Measurements from ENCODE around the gene HEATR5A. TPM values are rescaled to one million over a fixed set of nuclear protein-coding genes. Genes with fewer than 3 reads are reported as not detected.
A peak's percentile ranks its signal among the peaks of the same experiment; 100 is the strongest.

HEATR5A gene
- total and polyA plus RNA-seq, 4 donors = 10.9 to 54.0 (median 28.9) TPM

DNA sequence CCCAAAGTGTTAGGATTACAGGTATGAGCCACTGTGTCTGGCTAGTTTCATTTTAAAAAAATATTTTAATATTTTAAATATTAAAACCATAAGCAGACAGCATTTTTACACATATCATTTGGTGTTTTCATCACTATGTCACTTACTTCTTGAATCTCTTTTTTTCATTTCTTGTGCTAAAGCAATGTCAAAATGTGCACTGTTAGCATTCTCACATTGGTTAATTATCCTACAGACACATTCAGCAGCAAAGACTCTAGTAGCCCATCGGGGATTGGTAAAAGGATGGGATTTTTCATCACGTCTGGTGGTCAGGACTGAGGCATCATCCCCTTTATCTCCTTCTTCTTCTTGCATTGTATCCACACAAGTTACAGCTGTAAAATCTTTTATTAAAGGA, 96.9 kb downstream of the HEATR5A start:
- no peak overlapping the region for H3K27ac ChIP-seq (ENCODE audit: low read depth in 1 of 2, low read length in 1 of 2)
- peaks cover 0 to 12% (median 5%) of the 10 kb centered on the region in 4 donors for H3K36me3 ChIP-seq (ENCODE audit: control insufficient read depth in 4 of 4, insufficient read depth in 4 of 4, low read length in 4 of 4)
- WGBS, 2 donors = 94 to 97% methylated on average over 2 of the region's 2 CpGs
- no peaks in the 10 kb centered on the region for H3K9me3 ChIP-seq (ENCODE audit: control insufficient read depth in 4 of 4, insufficient read depth in 3 of 4, low read length in 3 of 4)
- H3K4me1 ChIP-seq (ENCODE audit: control insufficient read depth in 5 of 5, insufficient read depth in 5 of 5, low read length in 5 of 5) = no peaks in the 10 kb centered on the region
- DNase-seq (no peak), ATAC-seq (ENCODE audit: insufficient read depth, low FRiP score) (no peak)
- no peak overlapping the region for H3K4me3 ChIP-seq
- no peak overlapping the region for H3K9ac ChIP-seq (ENCODE audit: insufficient read depth in 1 of 2, low read length in 2 of 2)
- no peaks in the 10 kb centered on the region for H3K27me3 ChIP-seq (ENCODE audit: control insufficient read depth in 3 of 3, insufficient read depth in 3 of 3, low read length in 2 of 3)
- TF ChIP-seq CTCF (IDR thresholded peaks at IDR 0.05; ENCODE audit: control extremely low read depth, extremely low read depth) = no peak

DNA sequence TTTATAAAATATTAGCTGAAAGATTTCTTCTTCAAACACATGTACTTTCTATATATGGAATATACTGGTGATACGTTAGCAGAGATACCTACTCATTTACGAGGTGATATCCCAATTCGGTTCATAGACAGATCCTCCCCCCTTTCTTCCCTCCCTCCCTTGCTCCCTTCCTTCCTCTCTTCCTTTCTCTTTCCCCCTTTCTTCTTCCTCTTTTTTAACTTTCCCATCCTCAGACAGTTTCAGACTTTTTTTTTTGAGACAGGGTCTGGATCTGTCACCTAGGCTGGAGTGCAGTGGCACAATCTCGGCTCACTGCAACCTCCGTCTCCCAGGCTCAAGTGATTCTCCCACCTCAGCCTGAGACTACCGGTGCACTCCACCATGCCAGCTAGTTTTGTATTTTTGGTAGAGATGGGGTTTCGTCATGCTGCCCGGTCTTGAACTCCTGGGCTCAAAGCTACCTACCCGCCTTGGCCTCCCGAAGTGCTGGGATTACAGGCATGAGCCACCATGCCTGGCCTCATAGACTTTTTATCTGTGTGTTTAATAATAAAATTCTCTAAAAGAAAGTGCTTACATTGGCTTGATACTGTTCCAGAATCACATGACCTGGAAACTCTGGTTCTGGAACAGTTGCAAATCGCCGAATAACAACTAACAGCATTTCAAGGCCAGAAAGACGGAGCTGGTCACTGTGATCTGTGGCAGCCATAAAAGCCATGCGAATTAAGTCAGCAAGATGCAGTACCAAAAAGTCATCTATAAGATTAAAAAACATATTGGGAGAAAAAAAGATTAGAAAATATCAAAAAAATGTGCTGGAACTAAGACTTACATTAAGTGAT, 99.2 kb downstream of the HEATR5A start:
- no peak overlapping the region for H3K9ac ChIP-seq (ENCODE audit: insufficient read depth in 1 of 2, low read length in 2 of 2)
- TF ChIP-seq CTCF (IDR thresholded peaks at IDR 0.05; ENCODE audit: control extremely low read depth, extremely low read depth) = no peak
- peaks cover 0 to 13% (median 6%) of the 10 kb centered on the region in 4 donors for H3K36me3 ChIP-seq (ENCODE audit: control insufficient read depth in 4 of 4, insufficient read depth in 4 of 4, low read length in 4 of 4)
- H3K27ac ChIP-seq (ENCODE audit: low read depth in 1 of 2, low read length in 1 of 2) = no peak overlapping the region
- H3K4me1 ChIP-seq (ENCODE audit: control insufficient read depth in 5 of 5, insufficient read depth in 5 of 5, low read length in 5 of 5) = no peaks in the 10 kb centered on the region
- ATAC-seq (ENCODE audit: insufficient read depth, low FRiP score) (no peak), DNase-seq (peak in 2 of 3 donors; percentile 29 to 58)
- H3K27me3 ChIP-seq (ENCODE audit: control insufficient read depth in 3 of 3, insufficient read depth in 3 of 3, low read length in 2 of 3) = no peaks in the 10 kb centered on the region
- H3K4me3 ChIP-seq = no peak overlapping the region
- no peaks in the 10 kb centered on the region for H3K9me3 ChIP-seq (ENCODE audit: control insufficient read depth in 4 of 4, insufficient read depth in 3 of 4, low read length in 3 of 4)
- 87 to 91% methylated on average over 14 of the region's 14 CpGs for WGBS, 2 donors

GRCh38 chr14:31320216-31320615, 100.1 kb downstream of the HEATR5A start:
- ATAC-seq (ENCODE audit: insufficient read depth, low FRiP score) (no peak), DNase-seq (no peak)
- H3K36me3 ChIP-seq (ENCODE audit: control insufficient read depth in 4 of 4, insufficient read depth in 4 of 4, low read length in 4 of 4) = peaks cover 0 to 15% (median 8%) of the 10 kb centered on the region in 4 donors
- H3K27ac ChIP-seq (ENCODE audit: low read depth in 1 of 2, low read length in 1 of 2) = no peak overlapping the region
- H3K9me3 ChIP-seq (ENCODE audit: control insufficient read depth in 4 of 4, insufficient read depth in 3 of 4, low read length in 3 of 4) = no peaks in the 10 kb centered on the region
- H3K27me3 ChIP-seq (ENCODE audit: control insufficient read depth in 3 of 3, insufficient read depth in 3 of 3, low read length in 2 of 3) = no peaks in the 10 kb centered on the region
- no peak overlapping the region for H3K4me3 ChIP-seq
- H3K4me1 ChIP-seq (ENCODE audit: control insufficient read depth in 5 of 5, insufficient read depth in 5 of 5, low read length in 5 of 5) = no peaks in the 10 kb centered on the region
- no peak for TF ChIP-seq CTCF (IDR thresholded peaks at IDR 0.05; ENCODE audit: control extremely low read depth, extremely low read depth)
- WGBS, 2 donors = 88 to 89% methylated on average over 6 of the region's 6 CpGs
- H3K9ac ChIP-seq (ENCODE audit: insufficient read depth in 1 of 2, low read length in 2 of 2) = no peak overlapping the region
